Tibial artery (tissue), 4 donors: Measurements from ENCODE around the gene SLC9A8.

Source experiments
- DNase-seq, 2 donors: peaks; one replicate each; pipeline ENCODE4 v3.0.0-alpha.2; 2019
- H3K27ac ChIP-seq, 2 donors: fragments of 200-600 bp; sonication (generic) in 1 of 2; 1 replicate in 1 of 2; 2 replicates in 1 of 2; pipeline ENCODE4 v1.5.1; 2018 to 2019; ENCODE audit warnings: mild to moderate bottlenecking in 1 of 2
- H3K27me3 ChIP-seq, 2 donors: fragments of 200-600 bp; sonication (generic) in 1 of 2; one replicate each; pipeline versions ENCODE4 v1.5.1 to v1.6.0; 2016 to 2019
- H3K36me3 ChIP-seq, 3 donors: fragments of 200-600 bp; sonication (generic) in 2 of 3; one replicate each; pipeline ENCODE4 v1.5.1; 2016 to 2019; ENCODE audit warnings: mild to moderate bottlenecking in 2 of 3
- H3K4me1 ChIP-seq, 4 donors: fragments of 200-600 bp; sonication (generic) in 2 of 4; 1 replicate in 3 of 4; 2 replicates in 1 of 4; pipeline ENCODE4 v1.5.1; 2016 to 2019
- H3K4me3 ChIP-seq, 2 donors: fragments of 200-600 bp; sonication (generic) in 1 of 2; 1 replicate in 1 of 2; 2 replicates in 1 of 2; pipeline ENCODE4 v1.5.1; 2018 to 2019; ENCODE audit warnings: mild to moderate bottlenecking in 2 of 2
- H3K9me3 ChIP-seq, 3 donors: fragments of 200-600 bp; sonication (generic) in 1 of 3; one replicate each; pipeline ENCODE4 v1.5.1; 2016 to 2019
- intact Hi-C: fragments of 100-400 bp; cut with DNase I; formaldehyde crosslinking; loops from one replicate; pipeline ENCODE4 v1.15.0; 2023; ENCODE audit warnings: low total_unique reads
- TF ChIP-seq, protein P1 (sequence below), 2 experiments: fragments of 200-600 bp in 1 of 2; fragments of 450-650 bp in 1 of 2; IDR thresholded peaks; one replicate each; pipeline ENCODE4 v1.5.1; 2017 to 2019; ENCODE audit warnings: antibody characterized with exemption in 2 of 2, mild to moderate bottlenecking in 1 of 2, moderate library complexity in 1 of 2

Gene SLC9A8

DNA sequence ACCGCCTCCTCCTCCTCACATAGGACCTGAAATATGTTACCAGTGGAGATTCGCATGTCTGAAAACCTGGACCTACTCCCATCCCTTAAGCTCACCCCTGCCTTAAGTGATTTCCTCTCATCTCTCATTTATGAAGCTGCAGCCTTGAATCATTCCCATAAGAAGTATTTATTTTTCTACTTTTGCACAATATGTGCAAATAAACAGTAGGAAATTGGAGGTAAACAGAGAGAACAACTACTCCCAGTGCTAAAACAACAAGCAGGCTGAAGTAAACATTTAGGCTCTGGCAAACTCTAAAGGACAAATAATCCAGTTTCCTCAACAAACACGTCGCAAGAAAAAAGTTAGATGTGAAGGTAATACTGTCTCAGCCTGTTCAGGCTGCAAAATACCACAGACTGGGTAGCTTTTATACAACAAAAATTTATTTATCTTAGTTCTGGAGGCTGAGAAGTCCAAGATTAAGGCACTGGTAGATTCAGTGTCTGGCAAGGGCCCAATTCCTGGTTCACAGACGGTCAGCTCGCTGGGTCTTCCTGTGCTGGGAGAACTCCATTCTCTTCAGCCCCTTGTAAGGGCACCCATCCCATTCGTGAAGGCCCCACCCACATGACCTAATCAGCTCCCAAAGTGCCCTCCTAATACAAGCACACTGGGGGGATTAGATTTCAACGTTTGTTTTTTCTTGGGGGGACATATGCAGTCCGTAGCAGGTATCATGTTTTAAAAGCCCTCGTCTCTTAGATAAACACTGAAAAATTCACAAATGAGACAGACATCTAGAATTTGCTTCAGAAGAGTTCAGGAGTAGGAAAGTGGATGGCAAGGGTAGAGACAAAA is 87.1 kb downstream of the SLC9A8 start:
- H3K9me3 ChIP-seq, result no peaks in the 10 kb centered on the region
- H3K4me3 ChIP-seq, result no peak overlapping the region
- no peaks in the 10 kb centered on the region for H3K4me1 ChIP-seq
- no peak overlapping the region for H3K27ac ChIP-seq
- TF ChIP-seq, protein P1, sequence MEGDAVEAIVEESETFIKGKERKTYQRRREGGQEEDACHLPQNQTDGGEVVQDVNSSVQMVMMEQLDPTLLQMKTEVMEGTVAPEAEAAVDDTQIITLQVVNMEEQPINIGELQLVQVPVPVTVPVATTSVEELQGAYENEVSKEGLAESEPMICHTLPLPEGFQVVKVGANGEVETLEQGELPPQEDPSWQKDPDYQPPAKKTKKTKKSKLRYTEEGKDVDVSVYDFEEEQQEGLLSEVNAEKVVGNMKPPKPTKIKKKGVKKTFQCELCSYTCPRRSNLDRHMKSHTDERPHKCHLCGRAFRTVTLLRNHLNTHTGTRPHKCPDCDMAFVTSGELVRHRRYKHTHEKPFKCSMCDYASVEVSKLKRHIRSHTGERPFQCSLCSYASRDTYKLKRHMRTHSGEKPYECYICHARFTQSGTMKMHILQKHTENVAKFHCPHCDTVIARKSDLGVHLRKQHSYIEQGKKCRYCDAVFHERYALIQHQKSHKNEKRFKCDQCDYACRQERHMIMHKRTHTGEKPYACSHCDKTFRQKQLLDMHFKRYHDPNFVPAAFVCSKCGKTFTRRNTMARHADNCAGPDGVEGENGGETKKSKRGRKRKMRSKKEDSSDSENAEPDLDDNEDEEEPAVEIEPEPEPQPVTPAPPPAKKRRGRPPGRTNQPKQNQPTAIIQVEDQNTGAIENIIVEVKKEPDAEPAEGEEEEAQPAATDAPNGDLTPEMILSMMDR (IDR thresholded peaks at IDR 0.05), result no peak
- DNase-seq, result peak in 1 of 2 donors; percentile 21
- peaks cover 6 to 10% (median 7%) of the 10 kb centered on the region in 3 donors for H3K36me3 ChIP-seq
- no peaks in the 10 kb centered on the region for H3K27me3 ChIP-seq
- intact Hi-C loops, result loop anchor here (10.0 kb wide), 1 partner anchor 85 kb away; the partner anchor contains the start of gene SLC9A8

DNA sequence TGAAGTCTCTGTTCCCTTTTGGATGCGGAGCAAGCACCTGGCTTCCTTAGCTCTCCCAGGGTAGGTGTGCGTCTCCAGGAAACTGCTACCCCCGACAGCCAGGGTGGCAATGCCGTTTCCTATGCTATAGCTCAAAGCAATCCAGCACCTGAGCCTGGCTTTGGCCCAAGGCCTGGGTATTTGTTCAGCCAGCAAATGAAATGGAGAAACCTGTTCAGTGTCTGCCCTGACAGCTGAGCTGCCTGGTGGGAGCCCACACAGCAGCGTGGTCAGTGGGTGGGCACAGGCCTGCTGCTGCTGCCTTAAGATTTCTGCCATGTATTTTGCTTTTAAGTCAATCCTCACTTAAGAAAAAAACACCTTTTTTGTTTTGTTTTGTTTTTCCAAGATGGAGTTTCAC is 89.0 kb downstream of the SLC9A8 start:
- no peaks in the 10 kb centered on the region for H3K9me3 ChIP-seq
- H3K4me1 ChIP-seq, result no peaks in the 10 kb centered on the region
- peak in 1 of 2 donors; percentile 58 for DNase-seq
- no peak overlapping the region for H3K27ac ChIP-seq
- no peak overlapping the region for H3K4me3 ChIP-seq
- intact Hi-C loops, result no loop called here
- TF ChIP-seq, protein P1 (IDR thresholded peaks at IDR 0.05), result no peak
- no peaks in the 10 kb centered on the region for H3K27me3 ChIP-seq
- peaks cover 24 to 28% (median 25%) of the 10 kb centered on the region in 3 donors for H3K36me3 ChIP-seq

DNA sequence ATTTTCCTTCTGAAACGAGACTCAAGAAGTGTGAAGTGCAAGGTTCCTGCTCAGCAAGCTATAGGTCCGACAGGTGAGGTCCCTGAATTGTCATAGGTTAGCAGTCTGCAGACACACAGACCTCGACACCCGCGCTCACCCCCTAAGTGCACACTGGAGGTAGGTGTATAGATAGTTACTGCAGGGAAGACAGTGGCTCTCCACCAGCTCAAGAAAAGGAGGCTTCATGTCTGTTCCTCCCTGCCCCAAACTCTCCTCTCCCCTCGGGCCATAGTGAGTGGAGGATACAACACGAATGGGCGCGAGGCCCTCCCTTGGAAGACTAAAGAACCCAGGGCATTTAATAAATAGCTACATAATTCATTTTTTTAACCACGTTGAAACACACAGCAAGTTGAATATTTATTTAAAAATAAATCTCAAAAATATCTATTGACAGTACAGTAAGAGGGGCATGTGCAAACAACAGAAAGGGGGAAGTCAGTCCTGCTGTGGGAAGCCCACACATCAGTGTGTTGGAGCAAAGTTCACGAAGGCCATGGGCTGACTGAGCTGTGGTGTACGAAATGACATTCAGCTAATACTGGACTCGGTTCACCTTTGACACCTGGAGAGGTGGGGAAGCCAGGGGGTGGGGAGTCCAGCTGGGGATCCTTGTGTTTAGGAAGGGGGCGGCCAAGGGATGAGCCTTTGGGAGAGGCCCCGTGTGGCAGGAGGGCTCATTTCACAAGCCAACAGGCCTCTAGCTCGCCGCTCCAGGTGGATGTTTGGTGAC is 92.0 kb downstream of the SLC9A8 start:
- TF ChIP-seq, protein P1 (IDR thresholded peaks at IDR 0.05), result no peak
- peak in 1 of 2 donors; percentile 25 for DNase-seq
- Histone ChIP-seq H3K9me3 (no peaks in the 10 kb centered on the region), H3K4me3 (no peak overlapping the region), H3K27me3 (no peaks in the 10 kb centered on the region), H3K36me3 (peaks cover 32 to 58% (median 45%) of the 10 kb centered on the region in 3 donors), H3K4me1 (peaks cover 0 to 5% (median 0%) of the 10 kb centered on the region in 4 donors), H3K27ac (no peak overlapping the region)
- intact Hi-C loops, result no loop called here

GRCh38 chr20:49905415-49906091 is 92.9 kb downstream of the SLC9A8 start:
- no peak overlapping the region for H3K4me3 ChIP-seq
- peak in 1 of 2 donors; percentile 57 for DNase-seq
- H3K27me3 ChIP-seq, result no peaks in the 10 kb centered on the region
- TF ChIP-seq, protein P1 (IDR thresholded peaks at IDR 0.05), result no peak
- peaks cover 0 to 11% (median 0%) of the 10 kb centered on the region in 4 donors for H3K4me1 ChIP-seq
- H3K9me3 ChIP-seq, result no peaks in the 10 kb centered on the region
- peaks cover 32 to 66% (median 45%) of the 10 kb centered on the region in 3 donors for H3K36me3 ChIP-seq
- no peak overlapping the region for H3K27ac ChIP-seq
- intact Hi-C loops, result no loop called here

- no peak for DNase-seq
- Histone ChIP-seq H3K36me3 (peaks cover 32 to 66% (median 45%) of the 10 kb centered on the region in 3 donors), H3K27ac (no peak overlapping the region)
Measured at GRCh38 chr20:49906101-49906604, 93.5 kb downstream of the SLC9A8 start.

More at GRCh38 chr20:49906101-49906604, 93.5 kb downstream of the SLC9A8 start:
- Histone ChIP-seq H3K9me3 (no peaks in the 10 kb centered on the region), H3K27me3 (no peaks in the 10 kb centered on the region), H3K4me1 (peaks cover 0 to 11% (median 0%) of the 10 kb centered on the region in 4 donors), H3K4me3 (no peak overlapping the region)
- TF ChIP-seq, protein P1 (IDR thresholded peaks at IDR 0.05), result no peak
- intact Hi-C loops, result no loop called here
